ENCODE data around the gene RBM12.

- no peak for TF ChIP-seq ZMAT4 (CRISPR knock-in tag; IDR thresholded peaks at IDR 0.05)
- no peak for TF ChIP-seq CTCF (IDR thresholded peaks at IDR 0.05)
- TF ChIP-seq FOXK1 (CRISPR knock-in tag; IDR thresholded peaks at IDR 0.05): no peak
- TF ChIP-seq FOXJ3 (CRISPR knock-in tag; IDR thresholded peaks at IDR 0.05; ENCODE audit: borderline replicate concordance): no peak
- TF ChIP-seq, protein P1, sequence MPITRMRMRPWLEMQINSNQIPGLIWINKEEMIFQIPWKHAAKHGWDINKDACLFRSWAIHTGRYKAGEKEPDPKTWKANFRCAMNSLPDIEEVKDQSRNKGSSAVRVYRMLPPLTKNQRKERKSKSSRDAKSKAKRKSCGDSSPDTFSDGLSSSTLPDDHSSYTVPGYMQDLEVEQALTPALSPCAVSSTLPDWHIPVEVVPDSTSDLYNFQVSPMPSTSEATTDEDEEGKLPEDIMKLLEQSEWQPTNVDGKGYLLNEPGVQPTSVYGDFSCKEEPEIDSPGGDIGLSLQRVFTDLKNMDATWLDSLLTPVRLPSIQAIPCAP (CRISPR knock-in tag; IDR thresholded peaks at IDR 0.05): no peak
- no peak for TF ChIP-seq RELA (CRISPR knock-in tag; IDR thresholded peaks at IDR 0.05; ENCODE audit: borderline replicate concordance)
- TF ChIP-seq JUN (CRISPR knock-in tag; IDR thresholded peaks at IDR 0.05): no peak
- no peak for TF ChIP-seq CBFB (CRISPR knock-in tag; IDR thresholded peaks at IDR 0.05; ENCODE audit: low read depth)
- TF ChIP-seq HMGXB4 (CRISPR knock-in tag; IDR thresholded peaks at IDR 0.05): no peak
- TF ChIP-seq NR3C1 (CRISPR knock-in tag; conservative IDR thresholded peaks at IDR 0.05; ENCODE audit: low read depth): no peak
Observed at GRCh38 chr20:35652641-35653429, 11.9 kb downstream of the RBM12 start.
